SU-DHL-6 (cell line): Measurements from ENCODE around the gene SLC12A5.

Experiments
- CTCF ChIP-seq: fragments of 200-600 bp; sonication (generic); IDR thresholded peaks from one replicate; pipeline ENCODE4 v1.5.1; 2017; ENCODE audit warnings: antibody characterized with exemption, mild to moderate bottlenecking, low read length, moderate library complexity; ENCODE audit not compliant: insufficient read depth, poor library complexity, severe bottlenecking
- EZH2phosphoT487 ChIP-seq: fragments of 200-600 bp; sonication (generic), shearing (Covaris generic); conservative IDR thresholded peaks from 2 replicates; pipeline ENCODE4 v1.6.1; 2018; ENCODE audit warnings: mild to moderate bottlenecking, antibody characterized with exemption, low read length, moderate library complexity, mixed read lengths

- TF ChIP-seq CTCF = no peak
- no peak for TF ChIP-seq EZH2phosphoT487
These were observed 35.6 kb upstream of the SLC12A5 start for GRCh38 chr20:45993197-45993951.
